ENCODE data around the gene CLDN4.
"Not testable (repeated sequence)": the region's sequence is repeated elsewhere in the genome, so short reads cannot be mapped to it uniquely, and the experiment has no call there.

Gene CLDN4, protein sequence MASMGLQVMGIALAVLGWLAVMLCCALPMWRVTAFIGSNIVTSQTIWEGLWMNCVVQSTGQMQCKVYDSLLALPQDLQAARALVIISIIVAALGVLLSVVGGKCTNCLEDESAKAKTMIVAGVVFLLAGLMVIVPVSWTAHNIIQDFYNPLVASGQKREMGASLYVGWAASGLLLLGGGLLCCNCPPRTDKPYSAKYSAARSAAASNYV

DNA sequence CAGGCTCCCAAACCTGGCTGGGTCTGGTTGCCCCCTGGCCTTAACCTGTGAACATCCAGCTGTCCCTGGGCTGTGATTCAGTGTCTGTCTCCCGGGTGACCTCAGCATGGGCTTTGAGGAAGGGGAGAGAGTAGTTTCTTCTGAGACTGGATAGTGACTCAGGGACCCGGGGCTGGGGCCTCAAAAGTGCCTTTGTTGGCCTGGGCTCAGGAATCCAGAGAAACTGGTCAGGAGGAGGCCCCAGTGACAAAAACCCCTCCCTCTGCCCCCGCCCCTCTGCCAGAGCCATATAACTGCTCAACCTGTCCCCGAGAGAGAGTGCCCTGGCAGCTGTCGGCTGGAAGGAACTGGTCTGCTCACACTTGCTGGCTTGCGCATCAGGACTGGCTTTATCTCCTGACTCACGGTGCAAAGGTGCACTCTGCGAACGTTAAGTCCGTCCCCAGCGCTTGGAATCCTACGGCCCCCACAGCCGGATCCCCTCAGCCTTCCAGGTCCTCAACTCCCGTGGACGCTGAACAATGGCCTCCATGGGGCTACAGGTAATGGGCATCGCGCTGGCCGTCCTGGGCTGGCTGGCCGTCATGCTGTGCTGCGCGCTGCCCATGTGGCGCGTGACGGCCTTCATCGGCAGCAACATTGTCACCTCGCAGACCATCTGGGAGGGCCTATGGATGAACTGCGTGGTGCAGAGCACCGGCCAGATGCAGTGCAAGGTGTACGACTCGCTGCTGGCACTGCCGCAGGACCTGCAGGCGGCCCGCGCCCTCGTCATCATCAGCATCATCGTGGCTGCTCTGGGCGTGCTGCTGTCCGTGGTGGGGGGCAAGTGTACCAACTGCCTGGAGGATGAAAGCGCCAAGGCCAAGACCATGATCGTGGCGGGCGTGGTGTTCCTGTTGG is at the start of gene CLDN4:
CLDN4 (plus strand) TSS at position 316 of the 903 bp plus-strand sequence; CDS start at position 522, 206 bp downstream.
- no peak for DNase-seq (ENCODE audit: low spot score)

DNA sequence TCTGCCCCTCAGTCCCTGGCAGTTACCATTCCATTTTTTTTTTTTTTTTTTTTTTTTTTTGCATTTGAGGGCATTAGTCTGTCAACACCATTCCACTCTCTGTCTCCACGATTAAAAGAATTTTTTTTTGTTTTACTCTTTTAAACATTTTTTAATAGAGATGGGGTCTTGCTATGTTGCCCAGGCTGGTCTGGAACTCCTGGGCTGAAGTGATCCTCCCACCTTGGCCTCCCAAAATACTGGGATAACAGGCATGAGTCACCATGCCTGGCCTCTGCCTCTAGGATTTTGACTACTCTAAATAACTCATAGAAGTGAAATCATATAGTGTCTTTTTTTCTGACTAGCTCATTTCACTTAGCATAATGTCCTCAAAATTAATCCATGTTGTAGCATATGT is 44.2 kb upstream of the CLDN4 start:
- DNase-seq (ENCODE audit: low spot score), result no peak

DNA sequence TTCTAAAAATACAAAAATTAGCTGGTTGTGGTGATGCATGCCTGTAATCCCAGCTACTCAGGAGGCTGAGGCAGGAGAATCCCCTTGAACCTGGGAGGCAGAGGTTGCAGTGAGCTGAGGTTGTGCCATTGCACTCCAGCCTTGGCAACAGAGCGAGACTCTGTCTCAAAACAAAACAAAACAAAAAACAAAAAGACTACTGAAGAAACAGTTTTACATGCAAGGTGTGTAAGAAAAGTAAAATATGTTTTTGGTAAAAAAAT is 43.1 kb upstream of the CLDN4 start:
- not testable (repeated sequence) for DNase-seq (ENCODE audit: low spot score)

DNA sequence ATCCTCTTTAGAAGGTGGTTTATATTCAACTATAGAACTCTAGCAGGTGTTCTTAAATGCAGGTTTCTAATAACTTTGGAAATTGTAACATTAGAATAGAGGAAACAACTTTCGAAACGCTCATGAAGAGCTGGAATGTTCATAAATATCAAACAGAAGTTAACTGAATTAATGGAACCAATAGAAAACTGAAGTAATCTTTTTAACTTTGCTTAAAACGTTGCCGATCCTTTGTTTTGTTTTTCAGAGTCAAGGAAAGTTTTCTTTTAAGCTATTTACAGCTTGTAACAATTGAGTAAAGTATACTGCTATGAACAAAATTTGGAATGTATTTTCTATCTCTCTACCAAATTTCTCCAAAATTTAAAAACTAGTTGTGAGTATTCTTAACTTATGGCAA is 41.7 kb upstream of the CLDN4 start:
- DNase-seq (ENCODE audit: low spot score), result no peak

DNA sequence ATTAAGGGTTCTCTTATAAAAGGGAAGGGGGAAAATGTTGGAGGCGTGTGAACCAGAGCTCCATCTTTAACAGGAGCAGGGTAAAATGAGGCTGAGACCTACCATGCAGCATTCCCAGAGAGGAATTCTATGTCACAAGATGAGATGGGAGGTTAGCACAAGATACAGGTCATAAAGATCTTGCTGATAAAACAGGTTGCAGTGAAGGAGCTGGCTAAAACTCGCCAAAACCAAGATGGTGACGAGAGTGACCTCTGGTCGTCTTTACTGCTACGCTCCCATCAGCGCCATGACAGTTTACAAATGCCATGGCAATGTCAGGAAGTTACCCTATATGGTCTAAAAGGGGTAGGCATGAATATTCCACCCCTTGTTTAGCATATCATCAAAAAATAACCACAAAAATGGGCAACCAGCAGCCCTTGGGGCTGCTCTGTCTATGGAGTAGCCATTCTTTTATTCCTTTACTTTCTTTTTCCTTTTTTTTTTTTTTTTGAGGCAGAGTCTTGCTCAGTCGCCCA is 39.6 kb upstream of the CLDN4 start:
- DNase-seq (ENCODE audit: low spot score), result not testable (repeated sequence)

DNA sequence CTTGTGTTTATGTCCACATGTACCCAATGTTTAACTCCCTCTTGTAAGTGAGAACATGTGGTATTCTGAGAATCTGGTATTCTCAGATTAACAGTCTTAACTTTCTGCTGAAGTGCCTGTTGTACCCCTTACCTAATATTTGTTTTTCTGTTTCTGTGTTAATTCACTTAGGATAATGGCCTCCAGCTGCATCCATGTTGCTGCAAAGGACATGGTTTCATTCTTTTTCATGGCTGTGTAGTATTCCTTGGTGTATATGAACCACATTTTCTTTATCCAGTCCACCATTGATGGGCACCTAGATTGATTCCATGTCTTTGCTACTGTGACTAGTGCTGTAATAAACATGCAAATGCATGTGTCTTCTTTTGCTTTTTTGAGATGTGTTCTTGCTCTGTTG is 35.6 kb upstream of the CLDN4 start:
- not testable (repeated sequence) for DNase-seq (ENCODE audit: low spot score)

DNA sequence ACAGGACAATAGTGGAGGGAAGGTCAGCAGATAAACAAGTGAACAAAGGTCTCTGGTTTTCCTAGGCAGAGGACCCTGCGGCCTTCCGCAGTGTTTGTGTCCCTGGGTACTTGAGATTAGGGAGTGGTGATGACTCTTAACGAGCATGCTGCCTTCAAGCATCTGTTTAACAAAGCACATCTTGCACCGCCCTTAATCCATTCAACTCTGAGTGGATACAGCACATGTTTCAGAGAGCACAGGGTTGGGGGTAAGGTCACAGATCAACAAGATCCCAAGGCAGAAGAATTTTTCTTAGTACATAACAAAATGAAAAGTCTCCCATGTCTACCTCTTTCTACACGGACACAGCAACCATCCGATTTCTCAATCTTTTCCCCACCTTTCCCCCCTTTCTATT is 34.1 kb upstream of the CLDN4 start:
- DNase-seq (ENCODE audit: low spot score), result not testable (repeated sequence)

DNA sequence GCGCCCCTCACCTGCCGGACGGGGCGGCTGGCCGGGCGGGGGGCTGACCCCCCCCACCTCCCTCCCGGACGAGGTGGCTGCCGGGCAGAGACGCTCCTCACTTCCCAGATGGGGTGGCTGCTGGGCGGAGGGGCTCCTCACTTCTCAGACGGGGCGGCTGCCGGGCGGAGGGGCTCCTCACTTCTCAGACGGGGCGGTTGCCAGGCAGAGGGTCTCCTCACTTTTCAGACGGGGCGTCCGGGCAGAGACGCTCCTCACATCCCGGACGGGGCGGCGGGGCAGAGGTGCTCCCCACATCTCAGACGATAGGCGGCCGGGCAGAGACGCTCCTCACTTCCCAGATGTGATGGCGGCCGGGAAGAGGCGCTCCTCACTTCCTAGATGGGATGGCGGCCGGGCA is 33.6 kb upstream of the CLDN4 start:
- DNase-seq (ENCODE audit: low spot score), result not testable (repeated sequence)

DNA sequence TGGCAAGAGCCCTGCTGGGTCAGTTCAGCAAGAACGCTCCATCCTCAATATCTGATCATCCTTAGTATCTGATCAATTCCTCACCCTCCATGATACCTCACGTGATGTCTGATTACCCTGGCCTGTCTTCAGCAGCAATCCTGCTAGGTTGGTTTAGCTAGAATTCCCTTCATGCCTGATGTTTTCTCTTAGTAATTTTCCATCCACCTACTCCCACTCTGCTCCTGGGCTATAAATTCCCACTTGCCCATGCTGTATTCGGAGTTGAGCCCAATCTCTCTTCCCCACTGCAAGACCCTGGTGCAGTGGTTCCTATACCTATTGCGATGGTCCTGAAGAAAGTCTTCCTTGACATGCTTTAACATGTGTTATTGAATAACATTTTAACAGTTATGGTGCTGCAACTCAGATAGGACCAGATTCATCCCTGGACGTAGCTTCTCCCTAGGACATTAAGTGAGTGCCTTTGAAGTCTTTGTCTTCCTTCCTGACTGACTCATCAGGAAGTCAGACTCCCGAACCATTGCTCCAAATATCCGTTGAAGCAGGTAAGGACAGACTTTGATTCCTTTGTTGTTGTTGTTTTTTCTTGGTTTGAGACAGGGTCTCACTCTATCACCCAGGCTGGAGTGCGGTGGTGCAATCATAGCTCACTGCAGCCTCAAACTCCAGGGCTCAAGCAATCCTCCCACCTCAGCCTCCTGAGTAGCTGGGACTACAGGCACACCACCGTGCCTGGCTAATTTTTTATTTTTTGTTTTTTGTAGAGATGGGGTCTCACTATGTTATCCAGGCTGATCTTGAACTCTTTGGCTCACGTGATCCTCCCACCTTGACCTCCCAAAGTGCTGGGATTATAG is 31.3 kb upstream of the CLDN4 start:
- DNase-seq (ENCODE audit: low spot score), result no peak

DNA sequence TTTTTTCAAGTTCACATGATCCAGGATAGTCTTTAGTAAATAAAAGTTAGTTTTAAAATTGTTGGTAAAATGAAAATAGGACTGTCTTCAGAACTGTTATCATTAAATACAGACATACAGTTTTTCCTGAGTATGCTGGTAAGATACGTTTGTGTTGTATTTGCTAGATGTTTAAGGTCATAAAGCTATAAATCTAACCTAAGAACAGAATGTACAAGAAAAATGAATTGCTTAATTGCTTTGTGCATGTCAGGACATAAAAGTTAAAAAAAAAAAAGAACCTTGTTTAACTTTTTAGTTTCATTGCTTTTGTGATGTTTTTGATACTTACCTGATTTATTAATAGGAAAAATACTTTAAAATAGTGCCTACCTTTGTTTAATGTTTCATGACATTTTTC is 29.2 kb upstream of the CLDN4 start:
- no peak for DNase-seq (ENCODE audit: low spot score)

DNA sequence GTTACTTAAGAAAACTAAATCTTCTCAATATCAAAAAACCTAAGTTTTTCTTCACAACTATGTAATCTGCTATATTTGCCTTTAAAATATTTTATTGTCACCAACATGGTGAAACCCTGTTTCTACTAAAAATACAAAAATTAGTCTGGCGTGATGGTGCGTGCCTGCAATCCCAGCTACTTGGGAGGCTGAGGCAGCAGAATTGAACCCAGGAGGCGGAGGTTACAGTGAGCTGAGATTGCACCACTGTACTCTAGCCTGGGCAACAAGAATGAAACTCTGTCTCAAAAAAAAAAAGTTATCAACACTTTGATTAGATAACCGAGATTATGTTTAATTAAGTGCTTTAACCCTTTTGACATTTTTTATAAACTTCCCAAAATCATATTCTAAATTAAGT is 28.3 kb upstream of the CLDN4 start:
- DNase-seq (ENCODE audit: low spot score), result no peak

DNA sequence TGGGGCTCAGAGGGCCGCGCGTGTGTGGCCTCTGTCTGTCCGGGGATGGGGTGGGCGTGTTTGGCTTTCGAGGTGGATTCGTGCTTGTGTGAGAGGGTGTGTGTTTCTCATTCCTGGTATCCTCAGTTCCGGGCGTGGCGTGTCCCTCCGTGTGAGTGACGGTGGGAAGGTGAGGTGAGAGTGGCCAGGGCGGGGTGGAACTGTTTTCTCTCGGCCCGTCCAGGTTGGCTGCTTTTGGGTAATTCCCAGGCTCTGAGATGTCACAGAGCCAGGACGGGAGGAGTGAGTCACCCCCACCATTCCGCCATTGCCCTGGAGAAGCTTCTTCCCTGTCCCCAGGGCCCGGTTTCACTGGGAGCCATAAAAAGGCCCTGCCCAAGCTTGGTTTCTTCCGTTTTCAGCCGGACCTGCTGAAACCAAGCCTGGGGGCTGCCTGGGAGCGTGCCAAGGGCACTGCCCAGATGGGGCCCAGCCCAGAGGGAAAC is 21.3 kb upstream of the CLDN4 start:
- DNase-seq (ENCODE audit: low spot score), result no peak

DNA sequence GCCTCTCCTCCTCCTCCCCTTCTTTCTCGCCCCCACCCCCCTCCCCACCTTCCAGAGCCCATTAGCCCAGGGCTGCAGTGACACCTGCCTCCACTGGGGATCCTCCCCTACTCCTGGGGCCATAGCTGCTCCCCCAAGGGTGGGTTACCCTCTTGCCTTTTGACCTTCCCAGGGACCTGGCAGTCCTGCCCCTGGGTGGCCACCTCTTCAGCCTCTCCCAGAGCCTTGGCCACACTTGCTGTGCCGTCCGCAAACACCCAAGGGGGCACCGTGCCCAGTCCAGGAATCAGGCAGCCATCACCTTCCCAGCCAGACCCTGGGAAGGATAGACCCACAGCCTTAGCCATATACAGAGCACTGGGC is 19.8 kb upstream of the CLDN4 start:
- DNase-seq (ENCODE audit: low spot score), result no peak

DNA sequence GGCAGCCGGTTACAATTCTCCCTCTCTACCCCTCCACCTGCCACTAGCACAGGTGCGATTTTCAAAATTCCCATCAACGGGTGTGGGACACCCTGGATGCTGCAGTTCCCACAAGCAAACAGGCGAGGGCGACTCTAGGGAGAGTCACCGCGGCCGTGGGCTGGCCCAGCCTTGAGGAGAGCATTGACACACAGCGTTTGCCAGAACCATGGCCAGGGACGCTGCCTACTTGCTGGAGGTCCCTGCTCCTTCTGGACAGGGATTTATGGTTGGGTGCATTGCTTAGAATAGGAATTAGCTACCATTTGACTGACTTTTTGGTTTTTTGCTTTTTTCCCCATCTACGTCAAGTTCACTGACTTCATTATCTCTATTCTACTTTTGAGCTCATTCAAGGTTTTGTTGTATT is 19.0 kb upstream of the CLDN4 start:
- no peak for DNase-seq (ENCODE audit: low spot score)

DNA sequence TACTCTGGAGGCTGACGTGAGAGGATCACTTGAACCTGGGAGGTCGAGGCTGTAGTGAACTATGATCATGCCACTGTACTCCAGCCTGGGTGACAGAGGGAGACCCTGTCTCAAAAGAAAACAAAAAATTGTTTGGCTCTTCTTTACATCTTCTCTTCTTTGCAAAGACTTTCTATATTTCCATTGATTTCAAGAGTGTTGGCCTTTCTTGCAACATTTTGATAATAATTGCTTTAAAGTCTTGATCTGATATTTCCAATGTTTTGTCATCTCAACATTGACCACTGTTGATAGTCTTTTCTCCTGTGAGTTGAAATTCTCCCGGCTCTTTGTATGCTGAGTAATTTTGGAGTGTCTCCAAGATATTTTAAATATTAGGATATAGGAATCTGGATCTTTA is 17.8 kb upstream of the CLDN4 start:
- DNase-seq (ENCODE audit: low spot score), result no peak

DNA sequence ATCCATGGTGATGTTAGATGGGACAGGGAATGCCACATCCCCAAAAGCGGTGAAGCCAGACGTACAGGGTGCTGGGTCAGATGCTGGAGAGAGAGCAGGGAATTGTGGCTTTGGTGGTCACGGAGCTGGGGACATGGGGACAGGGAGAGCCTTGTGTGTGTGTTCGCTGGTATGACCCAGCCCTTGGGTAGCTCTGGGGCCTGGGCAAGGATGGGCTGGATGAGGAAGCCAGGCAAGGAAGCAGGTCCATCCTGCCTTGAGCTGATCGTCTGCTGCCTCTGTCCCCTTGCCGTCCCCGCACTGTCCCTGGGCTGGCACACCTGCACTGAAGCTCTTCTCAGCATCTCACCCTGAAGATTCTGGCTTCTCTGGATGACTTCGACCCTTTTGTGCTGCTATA is 15.4 kb upstream of the CLDN4 start:
- DNase-seq (ENCODE audit: low spot score), result no peak

DNA sequence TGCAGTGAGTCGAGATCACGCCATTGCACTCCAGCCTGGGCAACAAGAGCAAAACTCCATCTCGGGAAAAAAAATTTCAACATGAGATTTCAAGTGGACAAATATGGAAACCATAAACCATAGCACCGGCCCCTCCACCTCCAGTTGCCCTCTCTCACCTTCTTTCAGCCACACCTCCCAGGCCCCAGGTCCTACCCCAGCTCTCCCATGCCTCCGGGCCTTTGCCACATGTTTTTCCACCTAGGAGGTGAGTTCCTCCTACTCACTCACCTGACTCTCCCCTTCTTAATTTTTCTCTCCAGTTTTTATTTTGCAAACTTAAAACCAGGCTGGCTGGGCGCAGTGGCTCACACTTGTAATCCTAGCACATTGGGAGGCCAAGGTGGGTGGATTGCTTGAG is 13.7 kb upstream of the CLDN4 start:
- no peak for DNase-seq (ENCODE audit: low spot score)

DNA sequence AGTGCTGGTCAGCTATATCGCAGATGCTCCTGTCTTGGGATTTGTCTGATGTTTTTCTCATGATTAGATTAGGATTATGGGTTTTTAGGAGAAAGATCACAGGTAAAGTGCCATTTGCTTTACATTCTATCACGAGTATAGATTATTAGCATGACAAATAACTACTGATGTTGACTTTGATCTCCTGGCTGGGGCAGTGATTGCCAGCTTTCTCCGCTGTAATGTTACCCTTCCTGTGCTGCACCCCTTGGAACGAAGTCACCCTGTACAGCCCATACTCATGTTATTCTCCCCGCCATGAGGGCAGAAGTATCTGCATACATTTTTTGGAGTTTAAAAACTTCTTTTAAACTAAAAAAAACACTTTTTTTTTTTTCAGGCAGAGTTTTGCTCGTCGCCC is 10.8 kb upstream of the CLDN4 start:
- no peak for DNase-seq (ENCODE audit: low spot score)

DNA sequence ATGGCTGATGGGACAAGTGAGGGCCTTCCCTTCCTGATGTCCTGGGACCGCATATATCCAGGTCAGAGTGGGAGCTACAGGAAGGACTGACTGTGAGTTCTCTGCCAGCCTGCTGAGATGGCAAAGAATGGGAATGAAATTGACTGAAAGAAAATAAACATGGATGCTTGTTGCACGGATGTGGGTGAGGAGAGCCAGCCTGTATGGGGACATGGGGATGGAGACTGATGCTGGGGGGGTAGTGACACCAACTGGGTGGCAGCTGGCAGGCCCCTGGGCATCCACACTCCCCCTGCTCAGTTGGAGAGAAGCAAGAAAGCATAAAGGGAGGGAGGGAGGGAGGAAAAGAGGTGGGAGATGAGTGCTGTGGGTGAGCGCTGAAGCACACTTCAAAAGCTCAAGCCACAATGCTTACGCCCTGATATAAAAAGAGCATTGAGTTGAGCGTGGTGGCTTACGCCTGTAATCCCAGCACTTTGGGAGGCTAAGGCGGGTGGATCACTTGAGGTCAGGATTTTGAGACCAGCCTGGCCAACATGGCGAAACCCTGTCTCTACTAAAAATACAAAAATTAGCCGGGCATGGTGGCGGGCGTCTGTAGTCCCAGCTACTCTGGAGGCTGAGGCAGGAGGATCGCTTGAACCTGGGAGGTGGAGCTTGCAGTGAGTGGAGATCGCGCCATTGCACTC is 9.1 kb upstream of the CLDN4 start:
- DNase-seq (ENCODE audit: low spot score), result not testable (repeated sequence)

DNA sequence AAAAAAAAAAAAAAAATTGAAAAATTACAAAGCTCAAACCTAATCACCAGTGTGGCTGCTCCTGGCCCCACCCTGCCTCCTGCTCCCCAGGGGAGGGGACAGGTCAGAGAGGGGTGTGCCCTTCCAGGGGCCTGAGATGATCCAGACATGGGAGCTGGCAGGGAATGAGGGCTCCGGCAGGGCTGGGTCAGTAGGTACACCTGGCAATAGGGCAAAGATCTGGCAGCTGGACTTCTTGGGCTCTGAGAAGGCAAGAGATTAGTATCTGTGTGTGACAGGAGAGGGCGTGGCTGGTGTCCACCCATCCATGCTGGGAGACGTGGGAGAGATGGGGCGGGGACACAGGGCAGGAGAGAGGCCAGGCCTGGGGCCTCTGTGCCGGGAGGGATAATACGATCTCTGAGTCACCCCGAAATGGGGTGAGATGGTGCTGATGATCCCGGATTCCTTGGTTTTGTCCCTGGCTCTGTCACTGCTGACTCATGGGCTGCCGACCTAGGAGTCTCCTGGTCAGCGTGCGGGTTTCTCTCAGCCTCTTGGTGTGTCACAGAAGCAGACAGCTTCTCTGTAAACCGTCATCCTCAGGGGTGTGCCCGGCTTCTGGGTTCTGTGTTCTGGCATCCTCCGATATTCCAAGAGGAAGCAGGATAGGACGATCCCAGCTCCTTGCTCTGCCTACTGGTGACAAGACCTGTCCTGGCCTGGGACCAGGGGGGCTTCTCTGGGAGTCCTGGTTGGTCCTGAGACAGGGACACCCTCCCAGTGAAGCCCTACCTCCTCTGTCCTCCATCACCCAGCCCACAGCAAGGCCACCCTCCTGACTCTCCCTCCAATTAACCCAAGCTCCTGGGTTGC is 8.2 kb upstream of the CLDN4 start:
- no peak for DNase-seq (ENCODE audit: low spot score)

DNA sequence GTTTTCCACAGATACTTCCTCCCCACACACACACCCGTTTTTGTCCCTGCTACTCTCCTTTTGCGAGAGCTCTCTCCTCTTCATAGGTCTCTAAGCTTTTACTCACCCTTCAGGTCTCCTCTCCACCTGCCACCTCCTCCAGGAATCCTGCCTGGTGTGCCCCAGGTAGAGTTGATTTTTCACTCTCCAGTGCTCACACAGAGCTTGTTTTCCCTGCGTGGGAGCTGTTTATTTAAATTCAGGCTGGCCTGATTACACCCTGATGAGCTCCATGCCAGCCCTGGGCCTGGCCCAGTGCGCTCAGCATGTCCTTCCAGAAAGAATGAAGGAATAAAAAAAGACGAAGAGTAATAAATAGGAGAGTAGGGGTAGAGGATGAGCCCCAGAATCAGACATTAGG is 7.5 kb upstream of the CLDN4 start:
- no peak for DNase-seq (ENCODE audit: low spot score)
